A673 (cell line): ENCODE data around the gene INCENP. TPM values are rescaled to one million over a fixed set of nuclear protein-coding genes. Genes with fewer than 3 reads are reported as not detected.

ENCODE experiments used
- BruUV-seq: library from RNA; stranded (reverse); fragments of 400-500 nt; replicated peaks from 2 replicates; lab custom pipeline; 2021; lab: Mats Ljungman, UMichigan
- CTCF ChIA-PET: fragments of 300-600 bp; sonication (Branson Sonifier 250); formaldehyde crosslinking; loops from one replicate; lab custom pipeline; 2022; ENCODE audit warnings: antibody characterized with exemption; lab: Charles Lee
- POLR2A ChIA-PET: fragments of 300-600 bp; sonication (Branson Sonifier 250); formaldehyde crosslinking; loops from one replicate; lab custom pipeline; 2022; ENCODE audit warnings: antibody characterized with exemption; ENCODE audit not compliant: low non-redundant PET; lab: Charles Lee
- DNase-seq: peaks from one replicate; pipeline ENCODE4 v3.0.0-alpha.2; 2015; ENCODE audit warnings: low spot score
- H3K27ac ChIP-seq: fragments of 200-600 bp; sonication (generic); 2 replicates; pipeline ENCODE4 v1.5.1; 2016; ENCODE audit warnings: mixed run types, low read depth, mild to moderate bottlenecking, mixed read lengths, antibody characterized with exemption, low read length; ENCODE audit not compliant: poor library complexity, severe bottlenecking
- H3K27me3 ChIP-seq: fragments of 200-600 bp; sonication (generic); replicated peaks from 2 replicates; pipeline ENCODE4 v1.6.1; 2017; ENCODE audit warnings: mixed run types, low read depth, mild to moderate bottlenecking, mixed read lengths, antibody characterized with exemption, low read length; ENCODE audit not compliant: insufficient read depth, poor library complexity
- H3K36me3 ChIP-seq: fragments of 200-600 bp; sonication (generic); 2 replicates; pipeline ENCODE4 v1.6.1; 2016; ENCODE audit warnings: mixed run types, mild to moderate bottlenecking, mixed read lengths, antibody characterized with exemption, low read length; ENCODE audit not compliant: insufficient read depth, poor library complexity, severe bottlenecking
- H3K4me1 ChIP-seq: fragments of 200-600 bp; sonication (generic); 2 replicates; pipeline ENCODE4 v1.6.1; 2017; ENCODE audit warnings: mixed run types, mild to moderate bottlenecking, mixed read lengths, antibody characterized with exemption, low read length; ENCODE audit not compliant: insufficient read depth, poor library complexity, severe bottlenecking
- H3K4me3 ChIP-seq: fragments of 200-600 bp; sonication (generic); 2 replicates; pipeline ENCODE4 v1.5.1; 2016; ENCODE audit warnings: low read depth, mixed run types, mild to moderate bottlenecking, mixed read lengths, low read length; ENCODE audit not compliant: poor library complexity, severe bottlenecking
- H3K9me3 ChIP-seq: fragments of 200-600 bp; sonication (generic); 2 replicates; pipeline ENCODE4 v1.6.1; 2016; ENCODE audit warnings: mixed run types, low read depth, mild to moderate bottlenecking, mixed read lengths, antibody characterized with exemption, low read length; ENCODE audit not compliant: poor library complexity, severe bottlenecking
- CTCF ChIP-seq: fragments of 300-800, 200-600 bp; sonication (generic); conservative IDR thresholded peaks from 2 replicates; pipeline ENCODE4 v1.5.1; 2017; ENCODE audit warnings: low read depth, mild to moderate bottlenecking, antibody characterized with exemption, low read length, moderate library complexity, mixed read lengths
- EZH2 ChIP-seq: fragments of 200-600 bp; sonication (generic); IDR thresholded peaks from 2 replicates; pipeline ENCODE4 v1.6.1; 2017; ENCODE audit warnings: borderline replicate concordance, low read depth, mild to moderate bottlenecking, mixed read lengths, antibody characterized with exemption, low read length; ENCODE audit not compliant: poor library complexity, severe bottlenecking
- intact Hi-C: fragments of 100-400 bp; cut with micrococcal nuclease; formaldehyde crosslinking; loops from one replicate; pipeline ENCODE4 v1.10.0; 2022; ENCODE audit not compliant: unreplicated experiment
- total RNA-seq: library from RNA; stranded (reverse); gene quantifications from 2 replicates; pipeline ENCODE4 v1.2.3, GENCODE V29; 2021

The INCENP gene
- total RNA-seq, 1 experiment from 2014 or later: 233 TPM

- no TSS peak for BruUV-seq
- no peak for TF ChIP-seq EZH2
- no peak for TF ChIP-seq CTCF
- Histone ChIP-seq H3K4me1 (no peaks in the 10 kb centered on the region), H3K9me3 (no peaks in the 10 kb centered on the region), H3K4me3 (no peak overlapping the region), H3K27me3 (no peaks in the 10 kb centered on the region), H3K27ac (no peak overlapping the region), H3K36me3 (peaks cover 94% of the 10 kb centered on the region)
- POLR2A ChIA-PET: no interaction called here
- CTCF ChIA-PET: no interaction called here
- intact Hi-C loops: no loop called here
- no peak for DNase-seq
Measured at GRCh38 chr11:62137881-62138629, 14.2 kb downstream of the INCENP start.

GRCh38 chr11:62138630-62139425 lies 15.0 kb downstream of the INCENP start:
- TF ChIP-seq CTCF: no peak
- no peak for TF ChIP-seq EZH2
- Histone ChIP-seq H3K9me3 (no peaks in the 10 kb centered on the region), H3K4me3 (no peak overlapping the region), H3K4me1 (no peaks in the 10 kb centered on the region), H3K36me3 (peaks cover 92% of the 10 kb centered on the region), H3K27ac (no peak overlapping the region), H3K27me3 (no peaks in the 10 kb centered on the region)
- BruUV-seq: no TSS peak
- CTCF ChIA-PET: no interaction called here
- no peak for DNase-seq
- intact Hi-C loops: no loop called here
- POLR2A ChIA-PET: no interaction called here

DNA sequence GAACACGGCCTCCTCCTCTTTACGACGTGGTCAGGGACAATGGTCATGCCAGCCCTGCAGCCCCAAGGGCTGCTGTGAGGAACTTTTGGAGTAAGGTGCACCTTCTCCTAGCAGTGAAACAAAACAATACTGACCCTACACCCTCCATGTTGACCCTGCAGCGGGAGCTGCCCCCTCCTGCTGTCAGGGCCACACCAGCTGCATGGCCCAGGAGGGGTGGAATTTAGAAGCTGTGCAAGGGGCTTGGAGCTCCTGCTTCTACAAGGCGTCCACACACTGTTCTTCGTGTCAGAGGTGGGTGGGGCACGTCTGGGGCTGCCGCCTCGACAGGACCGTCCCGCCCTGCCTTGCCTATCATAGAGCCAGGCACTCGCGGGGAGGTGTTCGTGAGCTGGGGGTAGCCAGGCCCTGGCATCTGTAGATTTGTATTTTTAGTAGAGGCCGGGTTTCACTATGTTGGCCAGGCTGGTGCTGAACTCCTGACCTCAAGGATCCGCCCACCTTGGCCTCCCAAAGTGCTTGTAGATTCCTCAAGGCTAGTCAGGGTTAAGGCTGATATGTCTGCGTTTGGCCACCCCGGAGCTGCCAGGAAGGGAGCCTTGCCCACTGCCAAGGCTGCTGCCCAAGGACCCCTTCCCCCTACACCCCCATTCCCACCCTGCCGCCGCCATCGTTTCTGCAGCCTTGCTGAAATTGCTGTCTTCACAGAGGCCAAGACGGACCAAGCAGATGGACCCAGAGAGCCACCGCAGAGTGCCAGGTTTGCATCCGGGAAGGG lies 15.9 kb downstream of the INCENP start:
- Histone ChIP-seq H3K27me3 (no peaks in the 10 kb centered on the region), H3K4me1 (no peaks in the 10 kb centered on the region), H3K4me3 (no peak overlapping the region), H3K9me3 (no peaks in the 10 kb centered on the region), H3K27ac (no peak overlapping the region), H3K36me3 (peaks cover 95% of the 10 kb centered on the region)
- POLR2A ChIA-PET: no interaction called here
- intact Hi-C loops: no loop called here
- BruUV-seq: no TSS peak
- TF ChIP-seq EZH2 (no peak), CTCF (no peak)
- no peak for DNase-seq
- CTCF ChIA-PET: no interaction called here
